GM21423 (cell line): ENCODE measurements around the gene C8A.

Experiments
- ATAC-seq: cut with Tn5 transposase; IDR thresholded peaks from one replicate; pipeline ENCODE4 v1.9.1; 2021; ENCODE audit warnings: mild to moderate bottlenecking, moderate library complexity; ENCODE audit not compliant: unreplicated experiment

The C8A gene

GRCh38 chr1:56922507-56922906 is 67.9 kb downstream of the C8A start:
- ATAC-seq, result no peak

DNA sequence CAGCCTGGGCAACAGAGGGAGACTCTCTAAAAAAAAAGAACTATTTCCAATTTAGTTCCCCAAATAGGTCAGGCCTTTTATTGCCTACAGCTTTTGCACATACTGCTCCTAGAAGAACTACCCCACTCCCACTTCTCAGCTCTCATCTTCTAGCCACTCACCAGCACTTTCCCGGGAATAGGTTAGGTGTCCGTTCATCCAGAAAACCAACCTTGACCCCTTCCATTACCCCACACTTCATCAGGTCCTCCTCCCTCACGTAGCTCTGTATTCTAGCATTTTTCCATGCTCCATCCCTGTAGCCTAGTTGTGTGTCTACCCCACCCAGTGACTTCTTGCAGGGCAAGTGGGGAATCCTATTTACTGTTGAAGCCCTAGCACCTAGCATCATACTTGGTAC is 68.6 kb downstream of the C8A start:
- no peak for ATAC-seq

- no peak for ATAC-seq
Measured at GRCh38 chr1:56924116-56924515, 69.5 kb downstream of the C8A start.

- no peak for ATAC-seq
Measured at GRCh38 chr1:56925193-56925592, 70.6 kb downstream of the C8A start.

- ATAC-seq, result no peak
Measured at GRCh38 chr1:56927171-56927570, 72.6 kb downstream of the C8A start.

GRCh38 chr1:56927986-56928385 is 73.4 kb downstream of the C8A start:
- no peak for ATAC-seq

DNA sequence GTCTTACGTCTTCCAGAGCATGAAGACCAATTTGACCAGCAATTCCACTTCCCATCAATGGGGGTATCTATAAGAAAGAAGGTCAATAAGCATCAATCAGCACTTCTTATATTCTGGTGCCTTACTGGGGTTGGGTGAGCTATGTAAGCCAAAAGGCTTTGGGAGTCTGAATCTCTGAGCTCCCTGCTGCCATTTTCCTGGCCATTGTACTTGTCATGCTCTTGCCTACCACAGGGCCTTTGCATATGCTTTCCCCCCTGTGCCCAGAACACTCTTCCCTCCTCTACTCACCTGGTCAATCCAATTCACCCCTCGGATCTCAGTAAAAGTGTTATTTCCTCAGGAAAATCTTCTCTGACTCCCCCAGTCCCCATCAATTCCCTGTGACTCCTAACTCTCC is 74.9 kb downstream of the C8A start:
- ATAC-seq, result no peak

DNA sequence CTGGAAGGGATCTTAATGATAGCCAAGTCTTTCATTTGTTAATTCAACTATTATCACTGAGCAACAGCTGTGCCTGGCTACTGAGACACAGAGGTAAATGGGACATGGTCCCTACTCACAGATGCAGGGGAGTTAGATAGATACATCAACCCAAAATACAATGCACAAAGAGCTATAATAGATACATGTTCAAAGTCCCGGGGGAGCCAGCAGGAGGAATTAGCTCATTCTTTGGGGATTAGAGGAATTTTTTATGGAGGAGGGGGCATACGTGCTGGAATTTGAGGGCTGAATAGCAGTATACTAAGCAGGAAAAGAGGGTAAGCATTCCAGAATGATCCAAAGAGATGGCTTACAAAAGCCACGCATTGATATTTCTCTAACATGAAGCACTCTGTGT is 76.6 kb downstream of the C8A start:
- no peak for ATAC-seq

- ATAC-seq, result no peak
Measured at GRCh38 chr1:56931686-56932085, 77.1 kb downstream of the C8A start.

DNA sequence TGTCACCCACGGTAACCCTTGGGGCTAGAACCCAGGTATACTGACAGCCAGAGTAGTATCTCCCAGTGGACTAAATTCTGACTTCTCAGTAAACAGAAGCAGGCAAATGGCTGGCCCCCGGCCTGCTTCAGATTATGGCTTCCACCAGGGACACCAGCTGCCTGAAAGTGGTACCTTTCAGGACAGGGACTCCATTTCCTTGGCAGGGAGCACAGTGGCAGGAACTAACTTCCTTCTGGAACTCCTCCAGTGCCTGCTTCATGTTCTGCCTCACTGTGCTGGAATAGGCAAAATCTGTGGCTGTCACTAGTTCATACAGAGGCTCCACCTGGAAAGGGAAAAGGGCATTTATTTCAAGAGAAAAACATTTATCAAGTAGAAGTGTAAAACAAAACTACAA is 78.6 kb downstream of the C8A start:
- ATAC-seq, result no peak

GRCh38 chr1:56933606-56934005 is 79.0 kb downstream of the C8A start:
- ATAC-seq, result no peak

GRCh38 chr1:56934430-56935060 is 79.9 kb downstream of the C8A start:
- no peak for ATAC-seq

DNA sequence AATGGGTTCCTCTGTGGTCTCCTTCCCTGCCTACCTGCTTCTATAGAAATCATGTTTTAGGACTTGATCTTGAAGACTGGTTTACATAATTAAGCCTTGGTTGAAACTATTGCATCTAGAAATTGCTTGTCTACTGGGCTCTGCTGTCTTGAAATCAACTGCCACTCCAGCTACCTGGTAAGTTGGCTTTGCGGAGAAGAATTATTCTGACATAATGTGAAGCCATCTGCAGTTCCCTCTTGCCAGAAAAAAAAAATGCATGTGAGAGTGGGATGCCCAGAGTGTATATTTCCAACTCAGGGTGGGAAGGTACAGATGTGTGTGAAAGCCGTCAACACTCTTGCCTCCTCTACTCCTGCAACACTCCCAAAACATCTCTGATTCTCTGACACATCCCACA is 84.0 kb downstream of the C8A start:
- ATAC-seq, result no peak

- no peak for ATAC-seq
Measured at GRCh38 chr1:56939209-56939608, 84.6 kb downstream of the C8A start.

DNA sequence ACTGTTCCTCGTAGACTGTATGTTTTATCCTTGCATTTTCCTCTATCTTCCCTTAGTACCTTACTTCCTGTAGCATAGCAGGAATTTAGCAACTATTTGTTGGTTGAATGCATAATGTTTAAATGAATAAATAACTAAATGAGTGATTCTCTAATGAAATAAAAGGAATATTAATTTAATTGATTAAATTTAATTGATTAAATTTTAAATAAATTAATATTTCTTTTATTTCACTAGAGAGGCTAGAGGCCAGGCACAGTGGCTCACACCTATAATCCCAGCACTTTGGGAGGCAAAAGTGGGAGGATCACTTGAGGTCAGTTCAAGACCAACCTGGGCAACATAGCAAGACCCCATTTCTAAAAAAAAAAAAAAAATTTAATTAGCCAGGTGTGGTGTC is 85.4 kb downstream of the C8A start:
- no peak for ATAC-seq

DNA sequence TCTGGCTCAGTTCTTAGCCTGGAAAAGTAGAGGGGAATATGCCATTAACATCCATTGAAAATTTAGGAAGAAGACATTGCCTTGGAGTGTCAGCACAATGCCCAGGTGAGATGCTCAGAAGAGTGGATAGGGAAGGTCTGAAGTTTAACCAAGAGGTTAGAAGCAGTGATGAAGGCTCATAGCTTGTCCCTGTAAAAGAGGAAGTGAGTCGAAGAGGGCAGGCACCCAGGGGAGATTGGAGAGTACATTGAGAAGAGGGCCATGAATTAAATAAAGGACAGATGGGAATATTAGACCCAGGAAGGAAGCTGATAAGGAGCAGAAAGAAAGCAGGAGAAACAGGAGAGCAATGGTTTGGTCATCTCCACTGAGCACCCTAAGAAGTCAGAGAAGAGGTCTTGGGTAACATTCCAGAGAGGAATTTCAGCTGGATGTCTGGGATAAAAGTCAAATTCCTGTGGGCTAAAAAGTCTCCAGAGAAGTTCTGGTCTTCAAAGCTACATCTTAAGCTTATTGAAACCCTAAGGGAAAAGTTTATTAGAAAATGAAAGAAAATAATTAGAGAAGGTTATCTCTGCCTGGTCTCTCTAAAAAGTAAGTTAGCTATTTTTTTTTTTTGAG is 93.9 kb downstream of the C8A start:
- ATAC-seq, result no peak

- ATAC-seq, result no peak
Measured at GRCh38 chr1:56952501-56952900, 97.9 kb downstream of the C8A start.

DNA sequence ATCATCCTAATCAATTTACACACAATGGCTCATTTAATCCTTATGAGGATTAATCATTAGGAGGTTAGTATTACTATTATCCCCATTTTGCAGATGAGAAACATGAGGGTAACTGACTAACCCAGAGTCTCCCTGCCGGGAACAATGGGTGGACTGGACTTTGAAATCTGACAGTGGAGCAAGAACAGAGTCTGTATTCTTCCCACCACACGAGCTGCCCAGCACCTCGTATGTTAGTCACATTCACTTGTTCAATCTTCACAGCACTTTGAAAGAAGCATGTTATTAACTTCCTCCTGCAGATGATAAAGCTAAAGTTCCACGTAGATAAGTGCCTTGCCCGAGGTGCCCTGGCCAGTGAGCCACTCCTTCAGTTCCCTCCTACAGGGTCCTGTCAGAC is 98.8 kb downstream of the C8A start:
- no peak for ATAC-seq

- no peak for ATAC-seq
Measured at GRCh38 chr1:56954664-56955063, 100.1 kb downstream of the C8A start.

- ATAC-seq, result no peak
Measured at GRCh38 chr1:56957931-56958330, 103.3 kb downstream of the C8A start.

DNA sequence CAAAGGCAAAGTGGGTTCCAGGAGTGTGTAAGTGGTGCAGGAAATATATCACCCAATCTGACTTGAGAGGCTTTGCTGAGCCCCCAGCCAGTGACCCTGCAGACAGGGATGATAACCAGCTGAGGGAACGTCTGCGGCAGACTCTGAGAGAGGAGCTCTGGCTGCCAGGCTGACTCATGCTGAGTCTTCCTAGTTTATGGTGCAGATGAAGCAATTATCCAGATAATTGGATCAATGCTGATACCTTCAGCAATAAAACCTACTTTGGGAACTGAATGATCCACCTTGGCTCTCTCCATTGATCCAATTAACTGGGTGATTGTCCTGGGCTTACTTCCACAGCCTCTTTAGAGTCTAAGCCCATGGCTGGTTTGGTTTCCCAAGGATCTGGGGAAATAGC is 103.9 kb downstream of the C8A start:
- no peak for ATAC-seq

GRCh38 chr1:56961426-56961825 is 106.8 kb downstream of the C8A start:
- no peak for ATAC-seq

GRCh38 chr1:56963667-56964066 is 109.1 kb downstream of the C8A start:
- ATAC-seq, result no peak
